IPS-18c (cell line): ENCODE measurements around the gene GRIK1.

Source experiments
- H3K4me3 ChIP-seq: 2 replicates; pipeline ENCODE4 v1.7.0; 2013; ENCODE audit warnings: low read depth, mild to moderate bottlenecking, low read length, moderate library complexity; ENCODE audit not compliant: insufficient read depth
- H3K9me3 ChIP-seq: one replicate; pipeline ENCODE4 v1.6.1; 2013; ENCODE audit warnings: mild to moderate bottlenecking, low read length, moderate library complexity; ENCODE audit not compliant: control insufficient read depth, insufficient read depth

GRIK1 gene

GRCh38 chr21:29870814-29871213 lies 69.0 kb downstream of the GRIK1 start:
- Histone ChIP-seq H3K4me3 (no peak overlapping the region), H3K9me3 (peaks cover 7% of the 10 kb centered on the region)

- Histone ChIP-seq H3K9me3 (peaks cover 3% of the 10 kb centered on the region), H3K4me3 (no peak overlapping the region)
Observed at GRCh38 chr21:29867796-29868195, 72.0 kb downstream of the GRIK1 start.

- no peaks in the 10 kb centered on the region for H3K9me3 ChIP-seq
- H3K4me3 ChIP-seq, result no peak overlapping the region
Observed at GRCh38 chr21:29860346-29860745, 79.5 kb downstream of the GRIK1 start.

GRCh38 chr21:29857150-29857549 lies 82.6 kb downstream of the GRIK1 start:
- H3K4me3 ChIP-seq, result no peak overlapping the region
- H3K9me3 ChIP-seq, result no peaks in the 10 kb centered on the region

- H3K4me3 ChIP-seq, result no peak overlapping the region
- H3K9me3 ChIP-seq, result no peaks in the 10 kb centered on the region
Observed at GRCh38 chr21:29854795-29855194, 85.0 kb downstream of the GRIK1 start.

- no peaks in the 10 kb centered on the region for H3K9me3 ChIP-seq
- no peak overlapping the region for H3K4me3 ChIP-seq
Observed at GRCh38 chr21:29851611-29852010, 88.2 kb downstream of the GRIK1 start.

GRCh38 chr21:29849735-29850176 lies 90.0 kb downstream of the GRIK1 start:
- Histone ChIP-seq H3K9me3 (no peaks in the 10 kb centered on the region), H3K4me3 (no peak overlapping the region)

- no peak overlapping the region for H3K4me3 ChIP-seq
- H3K9me3 ChIP-seq, result no peaks in the 10 kb centered on the region
Observed at GRCh38 chr21:29843804-29844203, 96.0 kb downstream of the GRIK1 start.

- Histone ChIP-seq H3K9me3 (no peaks in the 10 kb centered on the region), H3K4me3 (no peak overlapping the region)
Observed at GRCh38 chr21:29834617-29835016, 105.2 kb downstream of the GRIK1 start.

GRCh38 chr21:29832217-29832616 lies 107.6 kb downstream of the GRIK1 start:
- Histone ChIP-seq H3K9me3 (no peaks in the 10 kb centered on the region), H3K4me3 (no peak overlapping the region)

- Histone ChIP-seq H3K9me3 (no peaks in the 10 kb centered on the region), H3K4me3 (no peak overlapping the region)
Observed at GRCh38 chr21:29829564-29830275, 110.1 kb downstream of the GRIK1 start.

- Histone ChIP-seq H3K9me3 (no peaks in the 10 kb centered on the region), H3K4me3 (no peak overlapping the region)
Observed at GRCh38 chr21:29827647-29828046, 112.1 kb downstream of the GRIK1 start.

GRCh38 chr21:29827236-29827635 lies 112.6 kb downstream of the GRIK1 start:
- Histone ChIP-seq H3K9me3 (no peaks in the 10 kb centered on the region), H3K4me3 (no peak overlapping the region)

GRCh38 chr21:29826386-29826785 lies 113.4 kb downstream of the GRIK1 start:
- no peak overlapping the region for H3K4me3 ChIP-seq
- H3K9me3 ChIP-seq, result no peaks in the 10 kb centered on the region

GRCh38 chr21:29825936-29826335 lies 113.9 kb downstream of the GRIK1 start:
- Histone ChIP-seq H3K9me3 (no peaks in the 10 kb centered on the region), H3K4me3 (no peak overlapping the region)

GRCh38 chr21:29825345-29825744 lies 114.5 kb downstream of the GRIK1 start:
- Histone ChIP-seq H3K9me3 (no peaks in the 10 kb centered on the region), H3K4me3 (no peak overlapping the region)

- Histone ChIP-seq H3K4me3 (no peak overlapping the region), H3K9me3 (no peaks in the 10 kb centered on the region)
Observed at GRCh38 chr21:29822064-29822463, 117.7 kb downstream of the GRIK1 start.

GRCh38 chr21:29821230-29821629 lies 118.6 kb downstream of the GRIK1 start:
- Histone ChIP-seq H3K4me3 (no peak overlapping the region), H3K9me3 (no peaks in the 10 kb centered on the region)
